Measurements from ENCODE around the gene ARID5B. TPM values are rescaled to one million over a fixed set of nuclear protein-coding genes. Genes with fewer than 3 reads are reported as not detected.

The ARID5B gene
- total RNA-seq, 1 experiment from 2014 or later = 2.3 TPM

- no peak overlapping the region for H3K4me3 Mint-ChIP-seq
- H3K9me3 Mint-ChIP-seq = peaks cover 18% of the 10 kb centered on the region
- H3K4me1 Mint-ChIP-seq = no peaks in the 10 kb centered on the region
- ATAC-seq = no peak
- ChIA-PET POLR2A (no interaction called here), CTCF (no interaction called here)
- H3K27me3 Mint-ChIP-seq (ENCODE audit: low read depth) = no peaks in the 10 kb centered on the region; the same call in 1 of the 2 replicates
- H3K36me3 Mint-ChIP-seq = peaks cover 10% of the 10 kb centered on the region
- DNase-seq (ENCODE audit: low spot score) = no peak
- TF ChIP-seq SOX15 (CRISPR knock-in tag; IDR thresholded peaks at IDR 0.05) (no peak), ZNF512 (CRISPR knock-in tag; IDR thresholded peaks at IDR 0.05; ENCODE audit: borderline replicate concordance) (no peak), PRRX2 (CRISPR knock-in tag; IDR thresholded peaks at IDR 0.05) (no peak)
- H3K27ac Mint-ChIP-seq = no peak overlapping the region
These were observed 230.2 kb downstream of the ARID5B start for GRCh38 chr10:62131724-62132123.

GRCh38 chr10:62133618-62134017 is 232.1 kb downstream of the ARID5B start:
- CTCF ChIA-PET = no interaction called here
- Mint-ChIP-seq H3K4me1 (no peaks in the 10 kb centered on the region), H3K27ac (no peak overlapping the region), H3K9me3 (peaks cover 33% of the 10 kb centered on the region), H3K36me3 (peaks cover 22% of the 10 kb centered on the region), H3K27me3 (ENCODE audit: low read depth) (no peaks in the 10 kb centered on the region; the same call in 1 of the 2 replicates), H3K4me3 (no peak overlapping the region)
- ATAC-seq (no peak), DNase-seq (ENCODE audit: low spot score) (no peak)
- POLR2A ChIA-PET = no interaction called here
- no peak for TF ChIP-seq ERG (CRISPR knock-in tag; IDR thresholded peaks at IDR 0.05)
- TF ChIP-seq ZNF232 (CRISPR knock-in tag; IDR thresholded peaks at IDR 0.05) = no peak
- no peak for TF ChIP-seq E2F4 (CRISPR knock-in tag; IDR thresholded peaks at IDR 0.05; ENCODE audit: borderline replicate concordance, low read depth)
- no peak for TF ChIP-seq SMAD4 (CRISPR knock-in tag; IDR thresholded peaks at IDR 0.05)
- no peak for TF ChIP-seq ZNF416 (CRISPR knock-in tag; IDR thresholded peaks at IDR 0.05)
- no peak for TF ChIP-seq IRF2 (CRISPR knock-in tag; IDR thresholded peaks at IDR 0.05; ENCODE audit: borderline replicate concordance, low read depth)
- no peak for TF ChIP-seq ZNF138 (CRISPR knock-in tag; conservative IDR thresholded peaks at IDR 0.05)
- no peak for TF ChIP-seq CTCF (IDR thresholded peaks at IDR 0.05)
- no peak for TF ChIP-seq ATF1 (CRISPR knock-in tag; IDR thresholded peaks at IDR 0.05)
- no peak for TF ChIP-seq E2F1 (CRISPR knock-in tag; IDR thresholded peaks at IDR 0.05)
- no peak for TF ChIP-seq SMAD3 (CRISPR knock-in tag; IDR thresholded peaks at IDR 0.05; ENCODE audit: borderline replicate concordance)
- TF ChIP-seq ATF2 (CRISPR knock-in tag; IDR thresholded peaks at IDR 0.05; ENCODE audit: borderline replicate concordance, low read depth) = no peak
- TF ChIP-seq ZNF121 (CRISPR knock-in tag; IDR thresholded peaks at IDR 0.05) = no peak
- TF ChIP-seq ESRRA (CRISPR knock-in tag; IDR thresholded peaks at IDR 0.05; ENCODE audit: borderline replicate concordance) = no peak
- TF ChIP-seq NR2C2 (CRISPR knock-in tag; IDR thresholded peaks at IDR 0.05) = no peak
- no peak for TF ChIP-seq AR (CRISPR knock-in tag; IDR thresholded peaks at IDR 0.05)
- TF ChIP-seq ZSCAN18 (CRISPR knock-in tag; IDR thresholded peaks at IDR 0.05) = no peak

All from WTC11 (cell line).